ENCODE results near the gene PRKCA.

PRKCA gene

DNA sequence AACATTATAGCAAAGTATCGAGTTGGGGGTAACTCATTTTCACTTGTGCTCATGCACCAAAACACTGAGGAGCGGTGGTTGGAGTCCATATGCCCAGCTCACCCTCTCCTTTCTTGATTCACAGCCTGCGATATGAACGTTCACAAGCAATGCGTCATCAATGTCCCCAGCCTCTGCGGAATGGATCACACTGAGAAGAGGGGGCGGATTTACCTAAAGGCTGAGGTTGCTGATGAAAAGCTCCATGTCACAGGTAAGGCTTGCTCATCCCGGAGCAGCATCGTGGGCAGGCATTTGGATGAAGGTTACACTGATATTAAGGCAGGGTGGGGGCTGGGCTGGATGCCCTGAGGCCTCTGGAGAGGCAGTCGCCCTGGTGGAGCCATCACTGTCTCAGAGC lies 342.8 kb downstream of the PRKCA start:
- Histone ChIP-seq H3K9me3 (ENCODE audit: control insufficient read depth, insufficient read depth, low read length) (no peaks in the 10 kb centered on the region), H3K79me2 (ENCODE audit: control insufficient read depth, low read length) (no peaks in the 10 kb centered on the region), H3K9me2 (replicated peaks; ENCODE audit: control insufficient read depth, low read length) (no peaks in the 10 kb centered on the region), H3K27me3 (ENCODE audit: control insufficient read depth, low read length) (no peaks in the 10 kb centered on the region), H3K4me1 (ENCODE audit: control insufficient read depth, low read length) (no peaks in the 10 kb centered on the region), H4K20me1 (ENCODE audit: control insufficient read depth, insufficient read depth, low read depth, low read length) (no peaks in the 10 kb centered on the region), H3K36me3 (ENCODE audit: control insufficient read depth, low read length) (no peaks in the 10 kb centered on the region), H3K4me2 (ENCODE audit: low read length) (no peak overlapping the region), H3F3A (ENCODE audit: control insufficient read depth, insufficient read depth) (no peaks in the 10 kb centered on the region), H3K27ac (ENCODE audit: low read depth, low read length) (no peak overlapping the region), H3K4me3 (ENCODE audit: low read length) (no peak overlapping the region)
- TF ChIP-seq, protein P1, sequence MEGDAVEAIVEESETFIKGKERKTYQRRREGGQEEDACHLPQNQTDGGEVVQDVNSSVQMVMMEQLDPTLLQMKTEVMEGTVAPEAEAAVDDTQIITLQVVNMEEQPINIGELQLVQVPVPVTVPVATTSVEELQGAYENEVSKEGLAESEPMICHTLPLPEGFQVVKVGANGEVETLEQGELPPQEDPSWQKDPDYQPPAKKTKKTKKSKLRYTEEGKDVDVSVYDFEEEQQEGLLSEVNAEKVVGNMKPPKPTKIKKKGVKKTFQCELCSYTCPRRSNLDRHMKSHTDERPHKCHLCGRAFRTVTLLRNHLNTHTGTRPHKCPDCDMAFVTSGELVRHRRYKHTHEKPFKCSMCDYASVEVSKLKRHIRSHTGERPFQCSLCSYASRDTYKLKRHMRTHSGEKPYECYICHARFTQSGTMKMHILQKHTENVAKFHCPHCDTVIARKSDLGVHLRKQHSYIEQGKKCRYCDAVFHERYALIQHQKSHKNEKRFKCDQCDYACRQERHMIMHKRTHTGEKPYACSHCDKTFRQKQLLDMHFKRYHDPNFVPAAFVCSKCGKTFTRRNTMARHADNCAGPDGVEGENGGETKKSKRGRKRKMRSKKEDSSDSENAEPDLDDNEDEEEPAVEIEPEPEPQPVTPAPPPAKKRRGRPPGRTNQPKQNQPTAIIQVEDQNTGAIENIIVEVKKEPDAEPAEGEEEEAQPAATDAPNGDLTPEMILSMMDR (IDR thresholded peaks at IDR 0.05; ENCODE audit: low read depth, low read length, poor library complexity, severe bottlenecking) = no peak
- no peak for TF ChIP-seq EZH2phosphoT487 (IDR thresholded peaks at IDR 0.05; ENCODE audit: borderline replicate concordance, low read length)

GRCh38 chr17:66647391-66647983 lies 345.1 kb downstream of the PRKCA start:
- Histone ChIP-seq H3F3A (ENCODE audit: control insufficient read depth, insufficient read depth) (no peaks in the 10 kb centered on the region), H3K9me3 (ENCODE audit: control insufficient read depth, insufficient read depth, low read length) (no peaks in the 10 kb centered on the region), H3K36me3 (ENCODE audit: control insufficient read depth, low read length) (no peaks in the 10 kb centered on the region), H3K4me3 (ENCODE audit: low read length) (no peak overlapping the region), H3K4me2 (ENCODE audit: low read length) (no peak overlapping the region), H3K9me2 (replicated peaks; ENCODE audit: control insufficient read depth, low read length) (no peaks in the 10 kb centered on the region), H4K20me1 (ENCODE audit: control insufficient read depth, insufficient read depth, low read depth, low read length) (no peaks in the 10 kb centered on the region), H3K4me1 (ENCODE audit: control insufficient read depth, low read length) (no peaks in the 10 kb centered on the region), H3K27me3 (ENCODE audit: control insufficient read depth, low read length) (no peaks in the 10 kb centered on the region), H3K79me2 (ENCODE audit: control insufficient read depth, low read length) (no peaks in the 10 kb centered on the region), H3K27ac (ENCODE audit: low read depth, low read length) (no peak overlapping the region)
- no peak for TF ChIP-seq EZH2phosphoT487 (IDR thresholded peaks at IDR 0.05; ENCODE audit: borderline replicate concordance, low read length)
- TF ChIP-seq, protein P1 (IDR thresholded peaks at IDR 0.05; ENCODE audit: low read depth, low read length, poor library complexity, severe bottlenecking) = no peak

DNA sequence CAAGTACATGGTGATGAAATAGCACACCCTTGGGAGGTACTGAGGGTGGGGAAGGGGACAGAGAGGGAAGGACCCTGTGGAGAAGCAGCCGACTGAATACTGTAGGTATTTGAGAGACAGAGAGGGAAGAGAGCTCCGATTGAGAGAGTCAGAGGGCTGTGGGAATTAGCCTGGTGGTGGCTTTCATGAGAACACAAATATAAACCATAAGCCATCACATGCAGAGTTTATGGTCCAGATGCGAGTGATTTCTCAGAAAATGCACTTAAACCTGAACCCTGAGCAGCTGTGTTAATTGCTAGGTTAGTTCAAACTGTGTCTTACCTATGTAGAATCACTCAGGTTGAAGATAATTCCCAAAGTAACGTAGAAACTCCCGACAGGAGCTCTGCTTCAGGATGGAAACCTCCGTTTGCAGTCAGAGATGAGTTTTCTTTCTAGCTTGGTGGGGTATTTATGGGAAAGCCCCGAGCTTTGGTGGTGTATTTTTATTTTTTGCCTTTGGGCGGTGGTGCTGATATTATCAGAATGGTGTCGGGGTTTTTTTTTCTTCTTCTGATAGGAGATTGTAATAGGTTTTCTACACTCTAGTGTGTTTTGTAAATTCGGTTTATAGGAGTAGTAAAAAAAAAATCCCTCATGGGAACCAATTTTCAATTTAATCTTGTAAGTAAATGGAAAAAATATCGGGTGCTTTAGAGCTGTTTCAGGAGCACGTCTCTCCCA lies 347.6 kb downstream of the PRKCA start:
- TF ChIP-seq, protein P1 (IDR thresholded peaks at IDR 0.05; ENCODE audit: low read depth, low read length, poor library complexity, severe bottlenecking) = no peak
- no peak for TF ChIP-seq EZH2phosphoT487 (IDR thresholded peaks at IDR 0.05; ENCODE audit: borderline replicate concordance, low read length)
- Histone ChIP-seq H4K20me1 (ENCODE audit: control insufficient read depth, insufficient read depth, low read depth, low read length) (no peaks in the 10 kb centered on the region), H3K4me3 (ENCODE audit: low read length) (no peak overlapping the region), H3K36me3 (ENCODE audit: control insufficient read depth, low read length) (no peaks in the 10 kb centered on the region), H3K4me2 (ENCODE audit: low read length) (no peak overlapping the region), H3K4me1 (ENCODE audit: control insufficient read depth, low read length) (no peaks in the 10 kb centered on the region), H3K79me2 (ENCODE audit: control insufficient read depth, low read length) (no peaks in the 10 kb centered on the region), H3K27me3 (ENCODE audit: control insufficient read depth, low read length) (no peaks in the 10 kb centered on the region), H3F3A (ENCODE audit: control insufficient read depth, insufficient read depth) (no peaks in the 10 kb centered on the region), H3K27ac (ENCODE audit: low read depth, low read length) (no peak overlapping the region), H3K9me2 (replicated peaks; ENCODE audit: control insufficient read depth, low read length) (no peaks in the 10 kb centered on the region), H3K9me3 (ENCODE audit: control insufficient read depth, insufficient read depth, low read length) (no peaks in the 10 kb centered on the region)

All from DOHH2 (cell line).